Gastrocnemius medialis (tissue), 4 donors: Measurements from ENCODE around the gene IRF2. TPM values are rescaled to one million over a fixed set of nuclear protein-coding genes. Genes with fewer than 3 reads are reported as not detected.

Experiments
- ATAC-seq, 2 donors: fragments of 150-250 bp; one replicate each; pipeline ENCODE4 v1.9.1; 2016
- DNase-seq, 2 donors: peaks; one replicate each; pipeline ENCODE4 v3.0.0-alpha.2; 2019
- H3K27ac ChIP-seq, 4 donors: fragments of 200-600 bp; sonication (generic); 1 replicate in 1 of 4; 2 replicates in 3 of 4; pipeline ENCODE4 v1.5.1; 2016 to 2018; ENCODE audit warnings: mild to moderate bottlenecking in 2 of 4, moderate library complexity in 1 of 4
- H3K27me3 ChIP-seq, 3 donors: fragments of 200-600 bp; sonication (generic) in 2 of 3; 1 replicate in 1 of 3; 2 replicates in 2 of 3; pipeline versions ENCODE4 v1.5.1 to v1.6.0; 2016 to 2019; ENCODE audit warnings: mild to moderate bottlenecking in 1 of 3, moderate library complexity in 1 of 3
- H3K36me3 ChIP-seq, 2 donors: fragments of 200-600 bp; sonication (generic) in 1 of 2; one replicate each; pipeline ENCODE4 v1.5.1; 2017 to 2018
- H3K4me1 ChIP-seq, 2 donors: fragments of 200-600 bp; sonication (generic) in 1 of 2; one replicate each; pipeline ENCODE4 v1.5.1; 2016 to 2017; ENCODE audit warnings: mild to moderate bottlenecking in 2 of 2
- H3K4me3 ChIP-seq, 4 donors: fragments of 200-600 bp; sonication (generic) in 3 of 4; 1 replicate in 1 of 4; 2 replicates in 3 of 4; pipeline ENCODE4 v1.5.1; 2016 to 2019; ENCODE audit warnings: mild to moderate bottlenecking in 2 of 4
- H3K9me3 ChIP-seq, 3 donors: fragments of 200-600 bp; sonication (generic) in 2 of 3; 1 replicate in 1 of 3; 2 replicates in 2 of 3; pipeline ENCODE4 v1.5.1; 2016 to 2019
- POLR2A ChIP-seq, 2 donors: fragments of 450-650 bp; IDR thresholded peaks; one replicate each; pipeline ENCODE4 v1.6.1; 2017; ENCODE audit warnings: antibody characterized with exemption in 2 of 2, mild to moderate bottlenecking in 2 of 2, moderate library complexity in 2 of 2
- in situ Hi-C, 4 donors: fragments of 200-750 bp; cut with MboI; loops; one replicate each; pipeline versions ENCODE4 v1.15.0 to v1.8.0; 2017; ENCODE audit warnings: low sequenced_read_pairs in 4 of 4
- intact Hi-C: fragments of 100-400 bp; cut with DNase I; formaldehyde crosslinking; loops from one replicate; pipeline ENCODE4 v1.15.1; 2023; ENCODE audit warnings: low total_unique reads
- total RNA-seq, 4 donors: library from RNA; depleted of rRNA; stranded (reverse); fragments of >200 nt; gene quantifications; one replicate each; pipeline versions ENCODE4 v1.1.0 to v1.2.3, GENCODE V29; 2016
- TF ChIP-seq, protein P1 (sequence below), 5 experiments: fragments of 450-650 bp in 3 of 5; fragments of 200-600 bp in 2 of 5; sonication (generic) in 2 of 5; IDR thresholded peaks in 4 of 5; conservative IDR thresholded peaks in 1 of 5; 1 replicate in 4 of 5; 2 replicates in 1 of 5; pipeline ENCODE4 v1.5.1; 2016 to 2019; ENCODE audit warnings: antibody characterized with exemption in 5 of 5, mild to moderate bottlenecking in 3 of 5, moderate library complexity in 3 of 5

The IRF2 gene
- total RNA-seq, 4 donors from 2014 or later = 20.9 to 37.1 (median 32.8) TPM

DNA sequence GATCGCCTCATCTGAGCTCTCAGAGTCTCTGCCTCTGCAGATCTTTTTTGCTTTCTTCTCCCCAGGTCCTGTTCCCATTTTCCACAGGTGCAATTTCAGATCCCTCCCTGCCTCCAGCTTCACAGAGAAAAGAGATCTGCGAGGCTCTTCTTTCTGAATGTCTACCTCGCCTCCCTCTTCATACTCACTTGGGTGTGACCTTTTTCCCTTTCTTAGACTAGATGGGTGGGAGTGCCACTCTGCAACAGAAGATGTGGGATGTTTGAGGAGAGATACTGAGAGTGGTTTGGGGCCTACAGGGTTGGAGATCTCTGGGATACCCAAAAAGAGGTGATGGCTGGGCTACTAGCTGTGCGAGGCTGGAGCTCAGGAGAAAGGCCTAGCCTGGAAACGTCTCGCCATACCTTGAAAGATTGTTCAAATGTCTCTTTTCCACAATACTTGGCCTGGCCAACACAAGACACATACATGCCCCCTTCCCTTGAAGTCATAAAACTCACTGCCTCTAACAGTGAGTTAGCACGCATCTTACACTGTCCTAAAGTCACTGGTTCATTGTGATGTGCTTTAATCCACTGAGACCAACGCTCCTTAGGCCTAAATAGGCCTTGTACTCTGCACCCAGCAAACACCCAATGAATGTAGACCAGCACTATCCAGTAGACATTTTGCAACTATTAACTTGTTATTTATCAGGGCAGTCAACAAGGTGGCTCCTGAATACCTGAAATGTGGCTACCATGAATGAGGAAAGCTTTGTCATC is 33.6 kb downstream of the IRF2 start:
- Histone ChIP-seq H3K27me3 (no peaks in the 10 kb centered on the region), H3K4me1 (peaks cover 71 to 82% of the 10 kb centered on the region in 2 donors), H3K9me3 (no peaks in the 10 kb centered on the region), H3K27ac (peak overlapping the region in 3 of 4 donors; percentile 29 to 55 (median 55)), H3K4me3 (no peak overlapping the region), H3K36me3 (no peaks in the 10 kb centered on the region)
- no peak for ATAC-seq
- no peak for TF ChIP-seq POLR2A (IDR thresholded peaks at IDR 0.05)
- TF ChIP-seq, protein P1, sequence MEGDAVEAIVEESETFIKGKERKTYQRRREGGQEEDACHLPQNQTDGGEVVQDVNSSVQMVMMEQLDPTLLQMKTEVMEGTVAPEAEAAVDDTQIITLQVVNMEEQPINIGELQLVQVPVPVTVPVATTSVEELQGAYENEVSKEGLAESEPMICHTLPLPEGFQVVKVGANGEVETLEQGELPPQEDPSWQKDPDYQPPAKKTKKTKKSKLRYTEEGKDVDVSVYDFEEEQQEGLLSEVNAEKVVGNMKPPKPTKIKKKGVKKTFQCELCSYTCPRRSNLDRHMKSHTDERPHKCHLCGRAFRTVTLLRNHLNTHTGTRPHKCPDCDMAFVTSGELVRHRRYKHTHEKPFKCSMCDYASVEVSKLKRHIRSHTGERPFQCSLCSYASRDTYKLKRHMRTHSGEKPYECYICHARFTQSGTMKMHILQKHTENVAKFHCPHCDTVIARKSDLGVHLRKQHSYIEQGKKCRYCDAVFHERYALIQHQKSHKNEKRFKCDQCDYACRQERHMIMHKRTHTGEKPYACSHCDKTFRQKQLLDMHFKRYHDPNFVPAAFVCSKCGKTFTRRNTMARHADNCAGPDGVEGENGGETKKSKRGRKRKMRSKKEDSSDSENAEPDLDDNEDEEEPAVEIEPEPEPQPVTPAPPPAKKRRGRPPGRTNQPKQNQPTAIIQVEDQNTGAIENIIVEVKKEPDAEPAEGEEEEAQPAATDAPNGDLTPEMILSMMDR (IDR thresholded peaks at IDR 0.05 in 4 of 5, conservative IDR thresholded peaks at IDR 0.05 in 1 of 5) = no peak
- in situ Hi-C loops = no loop called here
- no peak for DNase-seq
- intact Hi-C loops = no loop called here

DNA sequence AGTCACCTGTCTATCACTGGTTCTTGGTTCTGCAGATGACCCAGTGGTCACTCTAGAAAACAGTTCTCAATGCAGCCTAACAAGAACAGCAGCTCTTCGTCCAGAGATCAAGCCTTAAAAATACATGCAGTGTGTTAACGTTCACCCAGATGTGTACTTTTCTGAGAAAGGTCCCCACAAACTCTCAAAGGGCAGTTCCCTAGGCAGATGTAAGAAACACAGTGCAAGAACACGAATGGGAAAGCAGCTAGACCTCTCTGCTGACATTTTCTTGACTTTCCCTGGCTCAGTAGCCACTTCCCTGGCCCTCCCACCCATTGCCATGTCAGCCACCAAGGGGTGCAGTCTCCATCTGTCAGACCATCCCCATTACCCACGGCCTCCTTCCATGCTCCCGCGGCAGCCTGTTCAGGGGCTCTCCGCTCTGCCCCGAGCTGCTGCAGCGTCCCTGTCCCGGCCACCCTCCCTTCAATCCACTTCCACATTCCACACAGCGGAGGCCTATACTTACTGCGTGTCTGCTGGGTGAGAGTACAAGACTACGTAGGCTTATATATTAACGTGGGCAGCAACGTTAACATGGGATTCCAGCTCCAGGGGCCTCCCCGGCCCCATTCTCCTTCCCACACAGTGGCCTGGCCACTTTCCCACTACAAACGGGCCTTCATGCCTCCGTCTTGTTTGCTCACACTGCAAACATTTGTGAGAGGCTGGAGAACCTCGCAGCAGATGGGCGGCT is 34.3 kb downstream of the IRF2 start:
- Histone ChIP-seq H3K4me1 (peaks cover 65 to 81% of the 10 kb centered on the region in 2 donors), H3K36me3 (no peaks in the 10 kb centered on the region), H3K27me3 (no peaks in the 10 kb centered on the region), H3K27ac (peak overlapping the region in 3 of 4 donors; percentile 29 to 55 (median 55)), H3K9me3 (no peaks in the 10 kb centered on the region), H3K4me3 (no peak overlapping the region)
- TF ChIP-seq POLR2A (IDR thresholded peaks at IDR 0.05) = no peak
- TF ChIP-seq, protein P1 (IDR thresholded peaks at IDR 0.05 in 4 of 5, conservative IDR thresholded peaks at IDR 0.05 in 1 of 5) = no peak
- DNase-seq (no peak), ATAC-seq (no peak)
- intact Hi-C loops = no loop called here
- in situ Hi-C loops = no loop called here

DNA sequence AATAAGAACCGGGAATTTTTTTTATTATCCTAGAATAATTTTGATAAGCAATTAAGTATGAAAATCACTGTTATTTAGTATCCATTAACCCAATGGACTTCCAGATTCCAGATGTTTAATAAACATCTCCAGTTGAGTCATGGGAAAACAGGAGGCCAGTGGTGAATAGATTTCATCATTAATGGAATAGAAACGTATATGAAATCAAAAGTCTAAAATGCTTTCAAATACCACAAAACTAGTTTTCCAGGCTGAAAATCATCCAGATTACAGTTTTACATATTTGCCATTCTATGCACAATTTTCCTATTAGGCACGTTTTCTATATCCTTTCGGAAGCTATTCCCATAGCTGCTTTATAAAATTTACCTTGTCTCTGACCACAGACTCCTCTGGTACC is 35.0 kb downstream of the IRF2 start:
- TF ChIP-seq, protein P1 (IDR thresholded peaks at IDR 0.05 in 4 of 5, conservative IDR thresholded peaks at IDR 0.05 in 1 of 5) = no peak
- TF ChIP-seq POLR2A (IDR thresholded peaks at IDR 0.05) = no peak

DNA sequence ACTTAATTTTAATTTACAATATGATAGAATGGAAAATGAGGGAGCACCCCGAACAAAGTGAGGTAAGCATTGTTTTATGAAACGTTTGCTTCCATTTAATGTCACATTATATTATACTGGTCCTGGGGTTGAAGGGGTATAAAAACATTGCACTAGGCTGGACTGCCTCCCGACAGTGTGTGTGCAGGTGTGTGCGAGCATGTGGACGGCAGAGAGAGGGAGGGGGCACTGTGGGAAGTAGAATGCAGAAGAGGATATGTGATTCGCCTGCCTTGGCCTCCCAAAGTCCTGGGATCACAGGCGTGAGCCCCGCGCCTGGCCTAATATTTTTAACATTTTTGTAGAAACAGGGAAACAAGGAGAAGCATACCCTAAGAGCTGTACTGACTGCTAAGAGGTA is 36.0 kb downstream of the IRF2 start:
- H3K4me3 ChIP-seq = no peak overlapping the region
- ATAC-seq = no peak
- H3K4me1 ChIP-seq = peaks cover 51 to 66% of the 10 kb centered on the region in 2 donors
- H3K36me3 ChIP-seq = no peaks in the 10 kb centered on the region
- no peaks in the 10 kb centered on the region for H3K9me3 ChIP-seq
- DNase-seq = no peak
- no peaks in the 10 kb centered on the region for H3K27me3 ChIP-seq
- intact Hi-C loops = no loop called here
- in situ Hi-C loops = no loop called here
- TF ChIP-seq, protein P1 (IDR thresholded peaks at IDR 0.05 in 4 of 5, conservative IDR thresholded peaks at IDR 0.05 in 1 of 5) = no peak
- no peak for TF ChIP-seq POLR2A (IDR thresholded peaks at IDR 0.05)
- H3K27ac ChIP-seq = peak overlapping the region in 1 of 4 donors; percentile 27

More for the DNA sequence above, 35.0 kb downstream of the IRF2 start:
- intact Hi-C loops = no loop called here
- Histone ChIP-seq H3K9me3 (no peaks in the 10 kb centered on the region), H3K4me1 (peaks cover 59 to 75% of the 10 kb centered on the region in 2 donors), H3K36me3 (no peaks in the 10 kb centered on the region), H3K27me3 (no peaks in the 10 kb centered on the region), H3K4me3 (no peak overlapping the region), H3K27ac (peak overlapping the region in 1 of 4 donors; percentile 3)
- in situ Hi-C loops = no loop called here
- ATAC-seq (no peak), DNase-seq (no peak)
